ENCODE results near the gene FOXG1. TPM values are rescaled to one million over a fixed set of nuclear protein-coding genes. Genes with fewer than 3 reads are reported as not detected.

FOXG1 gene
- total RNA-seq, 4 donors from 2014 or later = 0.16 to 1.8 (median 0.89) TPM; not detected in 1

DNA sequence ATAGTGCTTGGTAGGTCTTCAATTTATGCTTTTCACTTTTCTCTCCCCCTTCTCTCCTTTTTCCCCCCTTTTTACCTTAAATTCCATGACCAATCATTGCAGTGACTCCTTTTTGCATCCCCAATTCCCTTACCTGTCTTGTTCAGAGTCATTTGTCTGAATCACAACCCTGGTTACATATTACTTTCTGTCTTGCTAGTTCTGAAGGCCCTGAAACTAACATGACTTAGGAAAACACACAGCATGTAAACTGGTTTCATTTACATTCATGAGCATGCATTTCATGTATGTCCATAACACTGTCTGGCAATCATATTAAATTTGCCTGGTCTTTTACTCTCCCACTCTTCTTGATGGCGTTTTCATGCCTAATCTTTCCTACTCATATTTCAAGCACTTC is 20.3 kb upstream of the FOXG1 start:
- WGBS, 2 donors (ENCODE audit: low coverage in 1 of 2) = 67 to 83% methylated on average over 1 of the region's 1 CpG
- H3K4me3 ChIP-seq = no peak overlapping the region
- H3K27me3 ChIP-seq = peaks cover 25% of the 10 kb centered on the region
- H3K27ac ChIP-seq = no peak overlapping the region
- TF ChIP-seq, protein P1, sequence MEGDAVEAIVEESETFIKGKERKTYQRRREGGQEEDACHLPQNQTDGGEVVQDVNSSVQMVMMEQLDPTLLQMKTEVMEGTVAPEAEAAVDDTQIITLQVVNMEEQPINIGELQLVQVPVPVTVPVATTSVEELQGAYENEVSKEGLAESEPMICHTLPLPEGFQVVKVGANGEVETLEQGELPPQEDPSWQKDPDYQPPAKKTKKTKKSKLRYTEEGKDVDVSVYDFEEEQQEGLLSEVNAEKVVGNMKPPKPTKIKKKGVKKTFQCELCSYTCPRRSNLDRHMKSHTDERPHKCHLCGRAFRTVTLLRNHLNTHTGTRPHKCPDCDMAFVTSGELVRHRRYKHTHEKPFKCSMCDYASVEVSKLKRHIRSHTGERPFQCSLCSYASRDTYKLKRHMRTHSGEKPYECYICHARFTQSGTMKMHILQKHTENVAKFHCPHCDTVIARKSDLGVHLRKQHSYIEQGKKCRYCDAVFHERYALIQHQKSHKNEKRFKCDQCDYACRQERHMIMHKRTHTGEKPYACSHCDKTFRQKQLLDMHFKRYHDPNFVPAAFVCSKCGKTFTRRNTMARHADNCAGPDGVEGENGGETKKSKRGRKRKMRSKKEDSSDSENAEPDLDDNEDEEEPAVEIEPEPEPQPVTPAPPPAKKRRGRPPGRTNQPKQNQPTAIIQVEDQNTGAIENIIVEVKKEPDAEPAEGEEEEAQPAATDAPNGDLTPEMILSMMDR (IDR thresholded peaks at IDR 0.05) = no peak
- TF ChIP-seq POLR2AphosphoS5 (IDR thresholded peaks at IDR 0.05) = no peak
- no peak for TF ChIP-seq EP300 (IDR thresholded peaks at IDR 0.05)
- TF ChIP-seq POLR2A (IDR thresholded peaks at IDR 0.05) = no peak
- no peaks in the 10 kb centered on the region for H3K36me3 ChIP-seq
- H3K9me3 ChIP-seq = peaks cover 0 to 10% (median 0%) of the 10 kb centered on the region in 3 donors
- ATAC-seq = no peak
- no peaks in the 10 kb centered on the region for H3K4me1 ChIP-seq

DNA sequence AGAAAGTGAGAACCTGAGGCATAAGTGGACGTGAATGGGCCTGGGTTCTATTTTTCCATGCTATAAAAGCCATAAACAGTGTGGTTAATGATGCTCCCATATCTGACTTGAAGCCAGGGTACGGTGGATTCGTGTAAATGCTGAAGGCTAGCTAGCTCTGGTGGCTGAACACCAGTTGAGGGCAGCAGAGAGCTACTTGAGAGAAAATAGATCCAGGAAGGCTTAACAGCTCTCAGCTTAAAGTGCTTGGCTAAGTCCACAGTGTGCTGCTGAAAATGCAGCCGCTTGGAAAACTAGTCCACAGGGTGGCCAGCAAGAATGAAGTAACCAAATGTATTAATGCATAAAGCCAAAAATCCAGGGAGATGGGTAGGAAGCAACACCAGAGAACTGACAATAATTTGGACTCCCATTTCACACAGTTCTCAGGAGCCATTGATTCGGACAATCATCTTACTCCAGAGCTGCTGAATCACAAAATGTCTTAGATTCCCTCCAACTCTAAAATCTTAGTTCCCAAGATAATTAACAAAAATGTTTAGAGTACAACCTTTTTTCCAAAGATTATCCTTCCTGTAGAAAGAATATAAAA is 15.0 kb upstream of the FOXG1 start:
- TF ChIP-seq, protein P1 (IDR thresholded peaks at IDR 0.05) = peak in 3 of 4 experiments; percentile 9 to 54 (median 10)
- TF ChIP-seq POLR2AphosphoS5 (IDR thresholded peaks at IDR 0.05) = no peak
- no peak for ATAC-seq
- H3K4me1 ChIP-seq = no peaks in the 10 kb centered on the region
- H3K9me3 ChIP-seq = peaks cover 0 to 9% (median 0%) of the 10 kb centered on the region in 3 donors
- no peak overlapping the region for H3K27ac ChIP-seq
- no peaks in the 10 kb centered on the region for H3K36me3 ChIP-seq
- no peak overlapping the region for H3K4me3 ChIP-seq
- whole genome bisulfite sequencing, 2 donors (ENCODE audit: low coverage in 1 of 2) = 22 to 28% methylated on average over 4 to 5 of the region's 5 CpGs
- peaks cover 63% of the 10 kb centered on the region for H3K27me3 ChIP-seq

DNA sequence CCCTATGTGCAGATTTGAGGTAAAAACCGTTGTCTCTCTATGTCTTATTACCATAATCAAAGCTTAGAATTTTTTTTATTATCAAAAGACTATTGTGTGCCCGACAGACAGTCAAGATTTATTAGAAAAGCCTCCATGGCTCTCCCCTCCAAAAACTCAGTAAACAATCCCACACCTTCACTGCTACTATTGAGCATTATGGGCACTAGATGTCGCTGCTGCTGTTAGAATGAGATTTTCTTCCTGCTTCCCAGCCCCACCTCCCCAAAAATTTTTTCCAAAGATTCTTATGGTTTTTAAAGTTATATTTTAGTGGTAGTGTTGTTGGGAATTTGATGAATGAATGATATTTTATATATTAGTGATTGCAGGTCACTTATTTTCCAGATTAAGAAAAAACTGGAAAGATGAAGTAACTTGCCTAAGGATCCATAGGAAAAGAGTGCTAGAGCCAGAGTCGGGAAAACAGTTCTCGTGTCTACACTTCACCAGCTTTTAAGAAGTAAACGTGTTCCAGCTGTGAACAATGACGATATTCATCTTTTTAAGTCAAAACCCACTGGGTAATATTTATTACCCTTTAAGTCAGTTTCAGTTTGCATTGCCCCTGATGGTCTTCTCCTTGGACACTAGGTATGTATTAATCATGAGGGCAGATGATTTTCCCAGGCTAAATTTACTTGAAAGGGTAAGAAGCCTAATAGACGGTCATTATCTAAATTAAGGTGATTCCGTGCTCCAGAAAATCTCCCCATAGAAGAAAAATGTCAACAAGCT is 12.2 kb upstream of the FOXG1 start:
- TF ChIP-seq EP300 (IDR thresholded peaks at IDR 0.05) = no peak
- TF ChIP-seq, protein P1 (IDR thresholded peaks at IDR 0.05) = peak; percentile 35 to 73 (median 48)
- TF ChIP-seq POLR2A (IDR thresholded peaks at IDR 0.05) = no peak
- TF ChIP-seq POLR2AphosphoS5 (IDR thresholded peaks at IDR 0.05) = no peak
- ATAC-seq = no peak
- H3K4me3 ChIP-seq = no peak overlapping the region
- no peaks in the 10 kb centered on the region for H3K36me3 ChIP-seq
- H3K27me3 ChIP-seq = peaks cover 81% of the 10 kb centered on the region
- H3K4me1 ChIP-seq = peaks cover 0 to 11% (median 0%) of the 10 kb centered on the region in 3 donors
- H3K27ac ChIP-seq = no peak overlapping the region
- H3K9me3 ChIP-seq = no peaks in the 10 kb centered on the region
- WGBS, 2 donors (ENCODE audit: low coverage in 1 of 2) = 5 to 8% methylated on average over 8 to 9 of the region's 9 CpGs

DNA sequence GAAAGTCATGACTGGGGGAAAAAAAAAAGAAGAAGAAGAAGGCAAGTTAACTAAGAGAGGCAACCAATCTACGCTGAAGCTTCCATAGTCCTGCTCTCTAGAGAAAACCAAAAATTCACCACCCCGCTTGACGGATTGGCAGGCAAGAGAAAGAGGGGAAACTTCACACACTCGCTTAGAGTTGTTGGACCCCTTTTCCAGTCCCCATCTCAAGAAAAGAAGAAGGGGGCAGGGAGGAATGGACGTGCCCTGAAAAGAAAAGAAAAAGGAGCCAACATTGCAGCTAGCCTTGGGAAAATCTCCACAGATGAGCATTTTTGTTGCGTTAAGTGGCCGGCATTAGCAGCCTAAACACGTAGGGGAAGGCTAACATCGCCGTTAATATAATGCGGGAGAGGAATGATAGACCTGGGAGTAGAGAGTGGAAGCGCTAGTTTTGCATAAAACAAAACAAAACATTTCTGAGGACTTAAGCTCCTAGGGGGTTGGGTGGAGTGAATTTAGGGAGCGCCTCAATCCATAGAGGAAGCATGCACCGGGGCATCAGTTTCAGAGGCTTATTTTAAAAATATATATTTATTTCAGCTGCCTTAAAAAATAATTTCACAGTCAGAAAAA is 11.3 kb upstream of the FOXG1 start:
- H3K27ac ChIP-seq = no peak overlapping the region
- no peak for ATAC-seq
- H3K4me1 ChIP-seq = peaks cover 0 to 19% (median 0%) of the 10 kb centered on the region in 3 donors
- no peak overlapping the region for H3K4me3 ChIP-seq
- 22 to 29% methylated on average over 13 to 14 of the region's 14 CpGs for WGBS, 2 donors (ENCODE audit: low coverage in 1 of 2)
- H3K9me3 ChIP-seq = no peaks in the 10 kb centered on the region
- no peaks in the 10 kb centered on the region for H3K36me3 ChIP-seq
- peaks cover 82% of the 10 kb centered on the region for H3K27me3 ChIP-seq
- TF ChIP-seq POLR2AphosphoS5 (IDR thresholded peaks at IDR 0.05) (no peak), POLR2A (IDR thresholded peaks at IDR 0.05) (no peak), EP300 (IDR thresholded peaks at IDR 0.05) (no peak)
- TF ChIP-seq, protein P1 (IDR thresholded peaks at IDR 0.05) = no peak

All from gastroesophageal sphincter (tissue), 4 donors.